NT2/D1 (cell line): ENCODE results near the gene ZNF780A.

Experiments
- SUZ12 ChIP-seq: IDR thresholded peaks from 2 replicates; pipeline ENCODE4 v1.6.1; 2011; ENCODE audit not compliant: insufficient read length, insufficient read depth; ENCODE audit errors: extremely low read depth
- YY1 ChIP-seq: IDR thresholded peaks from 2 replicates; pipeline ENCODE4 v1.6.1; 2011; ENCODE audit not compliant: insufficient read length, insufficient read depth

DNA sequence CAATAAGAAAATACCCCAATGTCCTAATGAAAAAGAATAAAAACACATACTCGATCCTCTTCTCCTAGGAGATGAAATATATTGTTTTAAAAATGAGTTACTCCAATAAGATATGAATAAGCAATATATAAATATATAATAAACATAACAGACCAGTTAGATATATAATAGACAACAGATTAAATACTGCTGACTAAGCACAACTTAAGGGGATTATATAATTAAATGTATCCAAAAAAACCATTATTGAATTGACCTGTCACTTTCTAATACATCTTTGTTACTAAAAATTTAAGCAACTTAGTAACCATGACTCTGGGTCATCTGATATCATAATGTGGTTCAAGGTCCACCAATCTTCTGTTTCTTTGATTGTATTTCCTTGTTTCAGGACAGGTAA lies 20.7 kb downstream of the ZNF780A start:
- no peak for TF ChIP-seq YY1
- no peak for TF ChIP-seq SUZ12
